Measurements from ENCODE around the gene CDKAL1.

The CDKAL1 gene

GRCh38 chr6:21098134-21098533, 563.9 kb downstream of the CDKAL1 start:
- Histone ChIP-seq H3K4me1 (ENCODE audit: insufficient read depth, insufficient read length) (no peaks in the 10 kb centered on the region), H3K9me3 (ENCODE audit: insufficient read depth, low read length) (no peaks in the 10 kb centered on the region), H3K36me3 (ENCODE audit: insufficient read depth, insufficient read length, low read length) (no peaks in the 10 kb centered on the region), H3K4me3 (ENCODE audit: insufficient read length, low read depth) (no peak overlapping the region), H3K9ac (ENCODE audit: insufficient read length, low read depth) (no peak overlapping the region), H3K27me3 (ENCODE audit: insufficient read depth, insufficient read length) (no peaks in the 10 kb centered on the region)
- TF ChIP-seq YY1 (IDR thresholded peaks at IDR 0.05; ENCODE audit: insufficient read depth, insufficient read length) = no peak
- no peak for TF ChIP-seq SUZ12 (IDR thresholded peaks at IDR 0.05; ENCODE audit: extremely low read depth, insufficient read depth, insufficient read length)
- TF ChIP-seq ZNF274 (IDR thresholded peaks at IDR 0.05; ENCODE audit: low read depth, low read length) = no peak
- no peak for DNase-seq (ENCODE audit: low read depth, low spot score)

GRCh38 chr6:21098744-21099143, 564.5 kb downstream of the CDKAL1 start:
- DNase-seq (ENCODE audit: low read depth, low spot score) = no peak
- Histone ChIP-seq H3K27me3 (ENCODE audit: insufficient read depth, insufficient read length) (no peaks in the 10 kb centered on the region), H3K4me3 (ENCODE audit: insufficient read length, low read depth) (no peak overlapping the region), H3K9me3 (ENCODE audit: insufficient read depth, low read length) (no peaks in the 10 kb centered on the region), H3K4me1 (ENCODE audit: insufficient read depth, insufficient read length) (no peaks in the 10 kb centered on the region), H3K36me3 (ENCODE audit: insufficient read depth, insufficient read length, low read length) (no peaks in the 10 kb centered on the region), H3K9ac (ENCODE audit: insufficient read length, low read depth) (no peak overlapping the region)
- TF ChIP-seq SUZ12 (IDR thresholded peaks at IDR 0.05; ENCODE audit: extremely low read depth, insufficient read depth, insufficient read length) = no peak
- no peak for TF ChIP-seq ZNF274 (IDR thresholded peaks at IDR 0.05; ENCODE audit: low read depth, low read length)
- no peak for TF ChIP-seq YY1 (IDR thresholded peaks at IDR 0.05; ENCODE audit: insufficient read depth, insufficient read length)

DNA sequence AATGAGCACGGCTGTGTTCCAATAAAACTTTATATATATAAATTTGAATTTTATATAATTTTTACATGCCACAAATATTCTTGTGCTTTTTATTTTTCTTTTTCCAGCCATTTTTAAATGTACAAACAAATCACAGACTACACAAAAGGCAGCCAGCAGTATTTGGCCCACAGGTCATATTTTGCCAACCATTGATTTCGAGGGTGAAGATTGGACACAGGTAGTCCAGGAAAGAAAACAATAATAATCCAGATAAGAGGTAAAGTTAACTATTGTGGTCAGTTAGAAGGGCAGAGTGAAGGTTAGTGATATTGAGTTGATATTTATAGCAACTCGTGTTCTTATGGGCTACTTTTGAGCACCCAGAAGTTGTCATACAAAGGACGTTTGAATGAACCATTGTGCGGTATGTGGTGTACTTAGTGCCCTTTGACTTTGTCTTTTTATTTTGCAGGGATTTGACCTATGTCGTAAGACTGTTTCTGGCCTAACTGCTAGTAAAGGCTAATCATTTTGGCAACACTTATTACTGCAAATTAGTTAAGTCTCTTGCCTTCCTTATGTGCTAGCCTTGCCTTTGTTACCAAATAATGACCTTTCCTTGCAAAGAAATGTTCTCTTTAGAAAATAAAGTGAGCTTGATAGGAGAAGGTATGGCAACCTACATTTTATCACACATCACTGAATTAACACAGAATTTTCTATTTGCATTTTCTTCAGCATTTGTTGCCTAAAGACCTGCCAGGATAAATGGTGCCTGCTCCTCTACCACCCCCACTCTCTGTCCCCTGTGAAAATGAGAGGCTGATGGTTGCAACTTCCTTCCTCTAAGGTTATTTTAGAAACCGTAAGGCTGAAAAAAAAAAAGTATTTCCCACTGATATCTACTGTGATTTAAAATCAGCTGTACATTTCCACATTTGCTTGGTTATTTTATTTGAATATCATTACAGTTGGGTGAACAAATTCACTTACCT, 565.4 kb downstream of the CDKAL1 start:
- no peak for DNase-seq (ENCODE audit: low read depth, low spot score)
- Histone ChIP-seq H3K4me3 (ENCODE audit: insufficient read length, low read depth) (no peak overlapping the region), H3K9ac (ENCODE audit: insufficient read length, low read depth) (no peak overlapping the region), H3K4me1 (ENCODE audit: insufficient read depth, insufficient read length) (no peaks in the 10 kb centered on the region), H3K36me3 (ENCODE audit: insufficient read depth, insufficient read length, low read length) (no peaks in the 10 kb centered on the region), H3K9me3 (ENCODE audit: insufficient read depth, low read length) (no peaks in the 10 kb centered on the region), H3K27me3 (ENCODE audit: insufficient read depth, insufficient read length) (no peaks in the 10 kb centered on the region)
- no peak for TF ChIP-seq ZNF274 (IDR thresholded peaks at IDR 0.05; ENCODE audit: low read depth, low read length)
- TF ChIP-seq SUZ12 (IDR thresholded peaks at IDR 0.05; ENCODE audit: extremely low read depth, insufficient read depth, insufficient read length) = no peak
- TF ChIP-seq YY1 (IDR thresholded peaks at IDR 0.05; ENCODE audit: insufficient read depth, insufficient read length) = no peak

DNA sequence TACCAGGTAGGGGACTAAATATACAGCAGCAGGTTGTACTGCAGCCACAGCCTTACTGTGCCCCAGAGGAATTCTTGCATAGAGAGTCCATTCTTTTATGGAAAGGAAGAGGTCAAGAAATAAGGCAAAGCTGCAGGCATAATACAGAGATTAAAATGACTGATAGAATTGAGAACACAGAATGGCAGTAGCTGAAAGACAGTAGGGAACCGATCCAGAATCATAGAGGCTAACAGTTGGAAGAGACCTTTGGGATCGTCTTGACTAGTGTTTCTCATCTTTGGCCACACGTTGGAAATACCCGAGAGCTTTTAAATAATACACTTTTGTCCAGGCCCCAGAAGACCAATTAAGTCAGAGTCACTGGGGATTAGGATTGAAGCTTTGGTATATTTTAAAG, 566.7 kb downstream of the CDKAL1 start:
- no peaks in the 10 kb centered on the region for H3K4me1 ChIP-seq (ENCODE audit: insufficient read depth, insufficient read length)
- no peak overlapping the region for H3K9ac ChIP-seq (ENCODE audit: insufficient read length, low read depth)
- H3K9me3 ChIP-seq (ENCODE audit: insufficient read depth, low read length) = no peaks in the 10 kb centered on the region
- H3K36me3 ChIP-seq (ENCODE audit: insufficient read depth, insufficient read length, low read length) = no peaks in the 10 kb centered on the region
- H3K4me3 ChIP-seq (ENCODE audit: insufficient read length, low read depth) = no peak overlapping the region
- no peaks in the 10 kb centered on the region for H3K27me3 ChIP-seq (ENCODE audit: insufficient read depth, insufficient read length)
- no peak for DNase-seq (ENCODE audit: low read depth, low spot score)
- no peak for TF ChIP-seq YY1 (IDR thresholded peaks at IDR 0.05; ENCODE audit: insufficient read depth, insufficient read length)
- TF ChIP-seq ZNF274 (IDR thresholded peaks at IDR 0.05; ENCODE audit: low read depth, low read length) = no peak

GRCh38 chr6:21101694-21102093, 567.4 kb downstream of the CDKAL1 start:
- no peak for TF ChIP-seq YY1 (IDR thresholded peaks at IDR 0.05; ENCODE audit: insufficient read depth, insufficient read length)
- TF ChIP-seq ZNF274 (IDR thresholded peaks at IDR 0.05; ENCODE audit: low read depth, low read length) = no peak
- TF ChIP-seq SUZ12 (IDR thresholded peaks at IDR 0.05; ENCODE audit: extremely low read depth, insufficient read depth, insufficient read length) = no peak
- DNase-seq (ENCODE audit: low read depth, low spot score) = no peak
- no peak overlapping the region for H3K9ac ChIP-seq (ENCODE audit: insufficient read length, low read depth)
- no peaks in the 10 kb centered on the region for H3K27me3 ChIP-seq (ENCODE audit: insufficient read depth, insufficient read length)
- no peak overlapping the region for H3K4me3 ChIP-seq (ENCODE audit: insufficient read length, low read depth)
- H3K4me1 ChIP-seq (ENCODE audit: insufficient read depth, insufficient read length) = no peaks in the 10 kb centered on the region
- no peaks in the 10 kb centered on the region for H3K36me3 ChIP-seq (ENCODE audit: insufficient read depth, insufficient read length, low read length)
- no peaks in the 10 kb centered on the region for H3K9me3 ChIP-seq (ENCODE audit: insufficient read depth, low read length)

DNA sequence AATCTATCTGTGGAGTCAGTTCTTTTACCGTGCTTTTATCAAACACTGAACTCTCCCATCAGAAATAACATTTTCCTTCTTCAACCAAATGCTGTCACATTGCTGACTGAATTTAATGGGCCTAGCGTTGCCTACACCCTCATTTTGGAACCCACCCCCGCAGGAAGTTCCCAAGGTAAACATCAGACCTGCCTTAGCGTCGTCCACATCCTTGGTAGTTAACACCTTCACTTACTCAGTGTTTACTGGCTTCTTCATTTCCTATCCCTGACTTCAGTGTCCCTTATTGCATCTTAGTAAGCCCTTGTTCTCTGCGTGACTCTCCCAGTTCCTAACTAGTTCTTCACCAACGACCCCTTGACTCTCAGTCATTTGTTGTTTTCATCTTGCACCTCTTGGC, 567.9 kb downstream of the CDKAL1 start:
- H3K36me3 ChIP-seq (ENCODE audit: insufficient read depth, insufficient read length, low read length) = no peaks in the 10 kb centered on the region
- DNase-seq (ENCODE audit: low read depth, low spot score) = no peak
- H3K9ac ChIP-seq (ENCODE audit: insufficient read length, low read depth) = no peak overlapping the region
- H3K9me3 ChIP-seq (ENCODE audit: insufficient read depth, low read length) = no peaks in the 10 kb centered on the region
- H3K4me3 ChIP-seq (ENCODE audit: insufficient read length, low read depth) = no peak overlapping the region
- no peaks in the 10 kb centered on the region for H3K27me3 ChIP-seq (ENCODE audit: insufficient read depth, insufficient read length)
- no peak for TF ChIP-seq SUZ12 (IDR thresholded peaks at IDR 0.05; ENCODE audit: extremely low read depth, insufficient read depth, insufficient read length)
- no peak for TF ChIP-seq YY1 (IDR thresholded peaks at IDR 0.05; ENCODE audit: insufficient read depth, insufficient read length)
- TF ChIP-seq ZNF274 (IDR thresholded peaks at IDR 0.05; ENCODE audit: low read depth, low read length) = no peak
- H3K4me1 ChIP-seq (ENCODE audit: insufficient read depth, insufficient read length) = no peaks in the 10 kb centered on the region

DNA sequence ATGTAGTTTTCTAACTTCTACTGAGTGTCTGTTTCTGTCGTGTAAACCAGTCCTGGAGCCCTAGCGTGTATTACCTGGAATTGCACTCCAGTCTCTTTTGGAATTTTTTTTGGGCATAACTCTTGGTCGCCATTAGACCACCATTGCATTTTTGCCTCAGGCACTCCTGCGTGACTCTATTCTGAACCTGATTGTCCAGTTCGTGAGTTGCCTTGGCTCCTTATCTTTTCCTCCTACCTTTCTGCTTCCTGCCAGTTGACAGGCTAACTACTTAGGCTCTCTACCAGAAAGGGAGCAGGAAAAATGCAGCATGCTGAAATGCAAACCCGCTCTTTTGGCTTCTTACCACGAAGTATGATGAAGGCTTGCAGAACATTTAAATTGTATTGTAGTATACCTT, 568.4 kb downstream of the CDKAL1 start:
- no peaks in the 10 kb centered on the region for H3K36me3 ChIP-seq (ENCODE audit: insufficient read depth, insufficient read length, low read length)
- no peaks in the 10 kb centered on the region for H3K27me3 ChIP-seq (ENCODE audit: insufficient read depth, insufficient read length)
- TF ChIP-seq YY1 (IDR thresholded peaks at IDR 0.05; ENCODE audit: insufficient read depth, insufficient read length) (no peak), ZNF274 (IDR thresholded peaks at IDR 0.05; ENCODE audit: low read depth, low read length) (no peak), SUZ12 (IDR thresholded peaks at IDR 0.05; ENCODE audit: extremely low read depth, insufficient read depth, insufficient read length) (no peak)
- no peak for DNase-seq (ENCODE audit: low read depth, low spot score)
- H3K4me1 ChIP-seq (ENCODE audit: insufficient read depth, insufficient read length) = no peaks in the 10 kb centered on the region
- no peak overlapping the region for H3K4me3 ChIP-seq (ENCODE audit: insufficient read length, low read depth)
- H3K9me3 ChIP-seq (ENCODE audit: insufficient read depth, low read length) = no peaks in the 10 kb centered on the region
- H3K9ac ChIP-seq (ENCODE audit: insufficient read length, low read depth) = no peak overlapping the region
